CD4-positive, CD25-positive, alpha-beta regulatory T cell (primary cell): ENCODE results near the gene SIAH2. TPM values are rescaled to one million over a fixed set of nuclear protein-coding genes. Genes with fewer than 3 reads are reported as not detected.

Source experiments
- ATAC-seq, 2 donors: fragments of 150-1000 bp; cut with Tn5 transposase; one replicate each; pipeline ENCODE4 v1.10.0; 2021; ENCODE audit warnings: low read depth in 2 of 2, moderate number of reproducible peaks in 2 of 2, moderate library complexity in 1 of 2
- DNase-seq, 3 donors: peaks; one replicate each; pipeline versions ENCODE4 v3.0.0 to v3.0.0-alpha.2; 2012 to 2022; ENCODE audit warnings: mixed read lengths in 1 of 3
- H3K27ac ChIP-seq: one replicate; pipeline ENCODE4 v1.7.0; 2013; ENCODE audit warnings: mild to moderate bottlenecking, low read length; ENCODE audit not compliant: insufficient read depth, poor library complexity, severe bottlenecking
- H3K27me3 ChIP-seq: one replicate; pipeline ENCODE4 v1.7.0; 2013; ENCODE audit warnings: low read length; ENCODE audit not compliant: control insufficient read depth, insufficient read depth
- H3K36me3 ChIP-seq: one replicate; pipeline ENCODE4 v1.7.0; 2013; ENCODE audit warnings: mild to moderate bottlenecking, low read length, moderate library complexity; ENCODE audit not compliant: control insufficient read depth, insufficient read depth
- H3K4me1 ChIP-seq: 2 replicates; pipeline ENCODE4 v1.7.0; 2013; ENCODE audit warnings: mild to moderate bottlenecking, low read length; ENCODE audit not compliant: insufficient read depth, control insufficient read depth, poor library complexity, severe bottlenecking
- H3K4me3 ChIP-seq: one replicate; pipeline ENCODE4 v1.7.0; 2013; ENCODE audit warnings: low read depth, mild to moderate bottlenecking, low read length, moderate library complexity
- H3K9me3 ChIP-seq, 2 experiments: 1 replicate in 1 of 2; 2 replicates in 1 of 2; pipeline ENCODE4 v1.7.0; 2013; ENCODE audit warnings: low read length in 2 of 2, mild to moderate bottlenecking in 1 of 2, moderate library complexity in 1 of 2; ENCODE audit not compliant: control insufficient read depth in 2 of 2
- H3K27ac Mint-ChIP-seq, 3 donors: one replicate each; pipeline ENCODE4 v1.8.0; 2020 to 2022; ENCODE audit warnings: mild to moderate bottlenecking in 3 of 3, mixed read lengths in 3 of 3, moderate library complexity in 2 of 3
- H3K27me3 Mint-ChIP-seq: one replicate; pipeline ENCODE4 v1.8.0; 2022; ENCODE audit warnings: mild to moderate bottlenecking, mixed read lengths
- H3K36me3 Mint-ChIP-seq: one replicate; pipeline ENCODE4 v1.8.0; 2020; ENCODE audit warnings: mixed read lengths
- H3K4me1 Mint-ChIP-seq, 4 donors: one replicate each; pipeline ENCODE4 v1.8.0; 2020 to 2022; ENCODE audit warnings: mixed read lengths in 4 of 4, mild to moderate bottlenecking in 1 of 4
- H3K4me3 Mint-ChIP-seq, 4 donors: one replicate each; pipeline ENCODE4 v1.8.0; 2020 to 2022; ENCODE audit warnings: mild to moderate bottlenecking in 4 of 4, mixed read lengths in 4 of 4, moderate library complexity in 3 of 4
- H3K9me3 Mint-ChIP-seq, 7 donors: one replicate each; pipeline ENCODE4 v1.8.0; 2020 to 2022; ENCODE audit warnings: mixed read lengths in 7 of 7, mild to moderate bottlenecking in 3 of 7, moderate library complexity in 2 of 7
- polyA plus RNA-seq, 4 donors: library from polyadenylated mRNA; unstranded; fragments of 300-500 nt; fragmentation: Illumina TruSeq; gene quantifications; one replicate each; pipeline ENCODE4 v1.2.3, GENCODE V29; 2021
- total RNA-seq: library from RNA; stranded (reverse); gene quantifications from one replicate; pipeline ENCODE4 v1.2.3, GENCODE V29; 2022

Gene SIAH2, protein sequence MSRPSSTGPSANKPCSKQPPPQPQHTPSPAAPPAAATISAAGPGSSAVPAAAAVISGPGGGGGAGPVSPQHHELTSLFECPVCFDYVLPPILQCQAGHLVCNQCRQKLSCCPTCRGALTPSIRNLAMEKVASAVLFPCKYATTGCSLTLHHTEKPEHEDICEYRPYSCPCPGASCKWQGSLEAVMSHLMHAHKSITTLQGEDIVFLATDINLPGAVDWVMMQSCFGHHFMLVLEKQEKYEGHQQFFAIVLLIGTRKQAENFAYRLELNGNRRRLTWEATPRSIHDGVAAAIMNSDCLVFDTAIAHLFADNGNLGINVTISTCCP
- 61.4 TPM for total RNA-seq
- polyA plus RNA-seq: 10 to 100 TPM; 23.5 to 46.3 (median 27.5) TPM

DNA sequence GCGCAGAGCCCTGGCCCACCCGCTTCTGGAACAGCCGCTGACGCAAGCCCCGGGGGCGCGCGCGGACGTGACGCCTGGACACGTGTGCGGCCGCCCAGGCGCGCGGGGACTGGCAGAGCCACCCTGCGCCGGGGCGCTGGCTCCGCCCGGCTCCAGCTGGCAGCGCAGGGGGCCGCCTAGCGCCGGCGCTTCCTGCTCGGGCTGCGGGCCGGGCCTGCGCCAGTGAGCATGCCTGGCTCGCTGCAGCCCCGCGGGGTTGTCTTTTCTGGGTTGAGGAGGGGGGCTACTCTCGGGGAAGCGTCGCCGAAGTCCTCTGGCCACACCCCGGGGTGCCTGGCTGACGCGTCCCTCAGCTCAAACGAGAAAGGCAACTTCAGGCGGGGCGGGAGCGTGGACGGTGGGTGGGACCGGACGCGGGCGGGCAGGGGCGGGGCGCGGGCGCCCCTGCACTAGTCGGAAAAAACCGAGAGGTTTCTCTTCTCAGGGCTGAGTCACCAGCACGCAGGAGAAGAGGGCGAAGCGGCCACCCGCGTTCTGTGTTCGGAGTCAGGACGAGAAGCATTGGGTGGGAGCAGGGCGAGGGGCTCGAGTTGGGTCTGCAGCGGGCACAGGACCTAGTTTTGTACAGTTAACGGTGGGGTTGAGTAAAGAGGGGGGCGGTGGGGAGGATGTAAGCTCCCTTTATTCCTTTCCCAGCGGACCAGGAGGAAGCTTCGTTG is at the start of gene SIAH2:
Gene SIAH2, minus strand, starts transcription at position 48 of the 719 bp plus-strand sequence. CDS start 320 bp downstream, outside the sequence.
- Histone ChIP-seq H3K36me3 (no peaks in the 10 kb centered on the region), H3K4me3 (peak within 1 kb of the TSS; percentile 90), H3K9me3 (no peaks in the 10 kb centered on the region), H3K27me3 (no peaks in the 10 kb centered on the region), H3K4me1 (peaks cover 48% of the 10 kb centered on the region), H3K27ac (peak within 1 kb of the TSS; percentile 99)
- Mint-ChIP-seq H3K36me3 (peaks cover 5% of the 10 kb centered on the region), H3K27ac (peak within 1 kb of the TSS; percentile 99 to 100 (median 100)), H3K27me3 (peaks cover 8% of the 10 kb centered on the region), H3K9me3 (peaks cover 0 to 1% (median 0%) of the 10 kb centered on the region in 7 donors), H3K4me1 (peaks cover 13 to 45% (median 35%) of the 10 kb centered on the region in 4 donors), H3K4me3 (peak within 1 kb of the TSS; percentile 89 to 100 (median 99))
- DNase-seq: peak; percentile 89 to 97 (median 95)
- peak; percentile 84 to 86 for ATAC-seq

DNA sequence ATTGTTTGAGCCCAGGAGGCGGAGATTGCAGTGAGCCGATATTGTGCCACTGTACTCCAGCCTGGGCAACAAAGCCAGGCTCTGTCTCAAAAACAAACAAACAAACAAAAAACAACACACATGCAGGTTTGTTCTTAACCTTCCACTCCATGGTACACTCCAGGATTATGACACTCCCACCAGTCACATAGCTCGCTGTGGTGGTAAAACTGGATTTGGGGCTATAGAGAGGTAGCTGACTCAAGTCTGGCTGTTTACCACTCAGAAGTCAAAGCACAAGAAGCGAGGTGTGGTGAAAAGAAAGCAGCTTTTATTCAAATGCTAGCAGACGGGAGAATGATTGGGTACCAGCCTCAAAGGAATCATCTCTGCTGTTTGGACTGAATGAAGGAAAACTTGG is 49.0 kb upstream of the SIAH2 start:
- H3K4me1 Mint-ChIP-seq: no peaks in the 10 kb centered on the region
- H3K27ac Mint-ChIP-seq: no peak overlapping the region
- H3K27me3 ChIP-seq: peaks cover 18% of the 10 kb centered on the region
- no peak overlapping the region for H3K4me3 ChIP-seq
- DNase-seq (no peak), ATAC-seq (no peak)
- peaks cover 0 to 4% (median 0%) of the 10 kb centered on the region in 7 donors for H3K9me3 Mint-ChIP-seq
- no peaks in the 10 kb centered on the region for H3K9me3 ChIP-seq
- H3K4me1 ChIP-seq: no peaks in the 10 kb centered on the region
- H3K27ac ChIP-seq: no peak overlapping the region
- H3K4me3 Mint-ChIP-seq: no peak overlapping the region
- H3K36me3 ChIP-seq: no peaks in the 10 kb centered on the region
- H3K27me3 Mint-ChIP-seq: peaks cover 52% of the 10 kb centered on the region
- peaks cover 5% of the 10 kb centered on the region for H3K36me3 Mint-ChIP-seq

DNA sequence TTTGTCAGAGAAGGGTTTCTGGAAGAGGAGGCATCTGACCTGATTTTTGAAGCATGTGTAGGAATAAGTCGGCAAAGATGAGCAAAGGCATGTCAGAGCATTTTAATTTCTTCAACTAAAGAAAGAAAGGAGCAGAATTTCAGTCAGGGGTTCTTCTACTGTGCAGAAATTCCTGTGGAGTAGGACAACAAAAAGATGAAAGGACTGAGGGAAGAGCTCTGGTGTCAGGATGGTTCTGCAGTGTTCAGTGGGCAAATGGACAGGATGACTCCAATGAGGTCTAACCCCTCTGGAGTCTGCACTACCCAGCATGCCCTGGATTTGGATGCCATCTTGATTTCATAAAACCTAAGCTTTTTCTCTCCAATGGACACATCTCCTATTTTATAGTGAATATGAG is 47.7 kb upstream of the SIAH2 start:
- H3K27me3 Mint-ChIP-seq: peaks cover 56% of the 10 kb centered on the region
- ATAC-seq (no peak), DNase-seq (no peak)
- Histone ChIP-seq H3K36me3 (no peaks in the 10 kb centered on the region), H3K27me3 (peaks cover 20% of the 10 kb centered on the region), H3K9me3 (no peaks in the 10 kb centered on the region), H3K4me3 (no peak overlapping the region), H3K27ac (no peak overlapping the region), H3K4me1 (no peaks in the 10 kb centered on the region)
- no peak overlapping the region for H3K4me3 Mint-ChIP-seq
- peaks cover 5% of the 10 kb centered on the region for H3K36me3 Mint-ChIP-seq
- peaks cover 0 to 4% (median 0%) of the 10 kb centered on the region in 7 donors for H3K9me3 Mint-ChIP-seq
- H3K4me1 Mint-ChIP-seq: no peaks in the 10 kb centered on the region
- H3K27ac Mint-ChIP-seq: no peak overlapping the region

DNA sequence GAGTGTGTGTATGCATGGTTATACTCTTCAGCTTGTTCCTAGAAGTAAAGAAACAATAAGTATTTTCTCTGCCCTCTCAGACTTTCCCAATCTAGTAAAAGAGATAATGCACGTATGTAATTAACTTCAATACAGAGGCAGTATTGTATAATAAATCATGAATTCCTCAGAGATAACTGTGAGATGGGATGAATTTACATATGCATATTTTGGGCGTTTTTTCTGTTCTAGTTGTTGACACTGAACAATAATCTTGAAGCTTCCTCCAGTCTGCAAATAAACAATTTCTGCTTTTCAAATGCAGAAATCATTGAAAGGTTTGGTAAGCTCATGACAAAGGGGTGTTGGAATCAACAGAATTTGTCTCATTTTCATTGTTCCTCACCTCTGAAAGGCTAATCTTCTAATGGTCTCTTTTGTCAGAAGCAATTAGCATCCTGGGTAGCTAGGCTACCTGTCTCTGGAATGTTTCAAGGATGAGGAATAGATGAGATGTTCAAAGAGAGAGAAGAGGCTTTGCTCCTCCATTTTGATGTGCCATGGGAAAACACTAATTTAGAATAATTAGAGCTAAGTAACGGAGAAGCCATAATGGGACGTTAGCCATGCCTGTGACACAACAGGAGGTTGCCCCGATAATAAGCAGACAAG is 43.3 kb upstream of the SIAH2 start:
- no peak for DNase-seq
- Histone ChIP-seq H3K4me1 (no peaks in the 10 kb centered on the region), H3K27me3 (peaks cover 11% of the 10 kb centered on the region), H3K36me3 (no peaks in the 10 kb centered on the region), H3K9me3 (no peaks in the 10 kb centered on the region), H3K4me3 (no peak overlapping the region), H3K27ac (no peak overlapping the region)
- H3K36me3 Mint-ChIP-seq: peaks cover 5% of the 10 kb centered on the region
- no peaks in the 10 kb centered on the region for H3K4me1 Mint-ChIP-seq
- H3K4me3 Mint-ChIP-seq: no peak overlapping the region
- H3K27me3 Mint-ChIP-seq: peaks cover 55% of the 10 kb centered on the region
- no peak overlapping the region for H3K27ac Mint-ChIP-seq
- peaks cover 0 to 5% (median 0%) of the 10 kb centered on the region in 7 donors for H3K9me3 Mint-ChIP-seq
- ATAC-seq: no peak

DNA sequence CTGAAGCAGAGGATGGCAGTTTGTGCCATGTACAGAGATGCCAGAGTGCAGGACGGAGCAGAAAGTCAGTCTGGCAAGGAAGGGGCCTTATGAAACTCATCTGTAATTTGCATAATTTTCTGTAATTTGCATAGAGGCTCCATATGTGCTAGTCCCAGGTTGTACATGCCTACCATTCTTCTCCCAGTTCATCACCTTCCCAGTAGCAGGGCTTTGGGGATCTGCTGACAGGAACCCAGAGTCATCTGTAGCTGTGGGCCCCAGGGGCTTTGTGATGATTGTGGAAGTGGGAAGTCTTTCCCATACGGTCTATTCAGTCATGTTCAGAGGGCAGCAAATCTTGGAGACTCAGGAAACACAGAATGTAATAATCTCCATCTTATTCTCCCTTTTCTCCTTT is 42.4 kb upstream of the SIAH2 start:
- Histone ChIP-seq H3K36me3 (no peaks in the 10 kb centered on the region), H3K4me1 (no peaks in the 10 kb centered on the region), H3K27me3 (peaks cover 8% of the 10 kb centered on the region), H3K27ac (no peak overlapping the region), H3K9me3 (no peaks in the 10 kb centered on the region), H3K4me3 (no peak overlapping the region)
- DNase-seq: no peak
- Mint-ChIP-seq H3K27me3 (peaks cover 55% of the 10 kb centered on the region), H3K4me1 (no peaks in the 10 kb centered on the region), H3K27ac (no peak overlapping the region), H3K9me3 (peaks cover 0 to 5% (median 0%) of the 10 kb centered on the region in 7 donors), H3K4me3 (no peak overlapping the region), H3K36me3 (peaks cover 5% of the 10 kb centered on the region)
- no peak for ATAC-seq

DNA sequence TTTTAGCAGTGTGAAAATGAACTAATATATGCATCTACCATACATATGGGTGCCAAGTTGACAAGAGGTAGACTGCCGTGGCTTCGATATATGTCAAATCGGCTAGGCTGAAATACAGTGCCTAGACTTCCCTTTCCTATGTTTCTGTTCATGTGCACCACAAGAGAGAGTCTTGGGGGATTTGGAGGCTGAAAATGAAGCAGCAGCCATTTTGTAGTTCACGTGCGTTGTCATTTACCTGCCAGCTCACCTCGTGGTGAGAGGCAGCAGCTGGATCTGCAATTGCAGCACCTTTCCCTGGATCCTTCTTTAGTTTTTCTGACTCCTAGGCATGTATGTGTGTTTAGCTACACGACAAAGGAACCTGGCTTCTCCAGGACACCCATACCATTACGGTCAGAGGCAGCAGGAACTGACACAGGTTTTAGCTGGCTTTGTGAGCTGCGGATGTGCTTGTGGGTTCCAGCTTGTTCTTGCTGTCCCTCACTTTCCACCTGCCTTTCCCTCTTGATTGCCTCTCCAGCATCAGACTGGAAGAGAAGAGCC is 40.5 kb upstream of the SIAH2 start:
- no peak for ATAC-seq
- no peaks in the 10 kb centered on the region for H3K9me3 ChIP-seq
- H3K36me3 ChIP-seq: no peaks in the 10 kb centered on the region
- Mint-ChIP-seq H3K4me3 (no peak overlapping the region), H3K4me1 (peaks cover 0 to 2% (median 0%) of the 10 kb centered on the region in 4 donors), H3K36me3 (peaks cover 5% of the 10 kb centered on the region), H3K27ac (no peak overlapping the region), H3K27me3 (peaks cover 42% of the 10 kb centered on the region), H3K9me3 (peaks cover 0 to 5% (median 0%) of the 10 kb centered on the region in 7 donors)
- H3K27ac ChIP-seq: no peak overlapping the region
- DNase-seq: no peak
- H3K4me1 ChIP-seq: no peaks in the 10 kb centered on the region
- no peak overlapping the region for H3K4me3 ChIP-seq
- peaks cover 8% of the 10 kb centered on the region for H3K27me3 ChIP-seq

DNA sequence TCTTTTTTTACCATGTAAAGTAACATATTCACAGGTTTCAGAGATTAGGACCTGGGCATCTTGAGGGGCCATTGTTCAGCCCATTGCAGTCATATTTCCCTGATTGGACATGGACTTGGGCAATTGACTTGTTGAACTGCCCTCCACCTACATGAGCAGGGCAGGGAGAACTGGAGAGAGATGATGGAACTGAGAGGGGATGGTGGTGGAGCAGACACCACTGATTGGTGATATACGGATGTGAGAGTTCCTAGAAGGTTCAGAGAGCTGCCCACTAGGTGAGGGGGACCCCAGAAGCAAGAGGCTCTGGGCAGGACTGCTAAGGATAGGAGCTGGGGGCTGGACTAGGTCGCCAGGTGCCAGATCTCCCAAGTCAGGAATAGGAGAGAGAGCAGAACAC is 37.8 kb upstream of the SIAH2 start:
- Mint-ChIP-seq H3K27me3 (peaks cover 35% of the 10 kb centered on the region), H3K36me3 (no peaks in the 10 kb centered on the region), H3K27ac (no peak overlapping the region), H3K4me3 (no peak overlapping the region), H3K9me3 (peaks cover 0 to 1% (median 0%) of the 10 kb centered on the region in 7 donors), H3K4me1 (peaks cover 0 to 2% (median 0%) of the 10 kb centered on the region in 4 donors)
- Histone ChIP-seq H3K4me3 (no peak overlapping the region), H3K9me3 (no peaks in the 10 kb centered on the region), H3K27me3 (peaks cover 14% of the 10 kb centered on the region), H3K4me1 (no peaks in the 10 kb centered on the region), H3K27ac (no peak overlapping the region), H3K36me3 (no peaks in the 10 kb centered on the region)
- ATAC-seq (no peak), DNase-seq (no peak)
